ENCODE data around the gene SCRN3. TPM values are rescaled to one million over a fixed set of nuclear protein-coding genes. Genes with fewer than 3 reads are reported as not detected.
"Not testable (repeated sequence)": the region's sequence is repeated elsewhere in the genome, so short reads cannot be mapped to it uniquely, and the experiment has no call there.

Gene SCRN3
- total RNA-seq, 1 donor from 2014 or later = 20.0 TPM

DNA sequence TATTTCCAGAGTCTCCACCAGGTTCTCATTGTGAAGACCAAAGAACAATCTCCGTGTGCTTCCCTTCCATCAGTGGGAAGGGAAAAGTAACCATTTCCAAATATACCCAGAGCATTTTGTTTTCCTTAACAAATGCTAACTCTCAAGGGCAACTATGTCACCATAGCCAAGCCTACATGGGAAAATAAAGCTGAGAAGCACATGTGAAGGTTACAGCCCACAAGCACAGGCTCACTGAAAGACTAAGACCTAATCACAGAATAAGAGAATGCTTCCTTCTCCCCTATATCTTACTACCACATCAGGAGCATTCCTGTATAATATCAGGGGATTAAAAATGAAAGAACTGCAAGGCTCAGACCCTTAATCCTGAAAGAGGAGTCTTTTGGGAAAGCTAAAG, 32.6 kb upstream of the SCRN3 start:
- intact Hi-C loops (cut with DNase I) = no loop called here
- no peak overlapping the region for H3K4me3 ChIP-seq
- DNase-seq (no peak), ATAC-seq (no peak)
- H3K27me3 ChIP-seq = no peaks in the 10 kb centered on the region
- no peaks in the 10 kb centered on the region for H3K9me3 ChIP-seq
- no peak overlapping the region for H3K27ac ChIP-seq
- H3K4me1 ChIP-seq = no peaks in the 10 kb centered on the region
- H3K36me3 ChIP-seq = peaks cover 20% of the 10 kb centered on the region
- TF ChIP-seq, protein P1, sequence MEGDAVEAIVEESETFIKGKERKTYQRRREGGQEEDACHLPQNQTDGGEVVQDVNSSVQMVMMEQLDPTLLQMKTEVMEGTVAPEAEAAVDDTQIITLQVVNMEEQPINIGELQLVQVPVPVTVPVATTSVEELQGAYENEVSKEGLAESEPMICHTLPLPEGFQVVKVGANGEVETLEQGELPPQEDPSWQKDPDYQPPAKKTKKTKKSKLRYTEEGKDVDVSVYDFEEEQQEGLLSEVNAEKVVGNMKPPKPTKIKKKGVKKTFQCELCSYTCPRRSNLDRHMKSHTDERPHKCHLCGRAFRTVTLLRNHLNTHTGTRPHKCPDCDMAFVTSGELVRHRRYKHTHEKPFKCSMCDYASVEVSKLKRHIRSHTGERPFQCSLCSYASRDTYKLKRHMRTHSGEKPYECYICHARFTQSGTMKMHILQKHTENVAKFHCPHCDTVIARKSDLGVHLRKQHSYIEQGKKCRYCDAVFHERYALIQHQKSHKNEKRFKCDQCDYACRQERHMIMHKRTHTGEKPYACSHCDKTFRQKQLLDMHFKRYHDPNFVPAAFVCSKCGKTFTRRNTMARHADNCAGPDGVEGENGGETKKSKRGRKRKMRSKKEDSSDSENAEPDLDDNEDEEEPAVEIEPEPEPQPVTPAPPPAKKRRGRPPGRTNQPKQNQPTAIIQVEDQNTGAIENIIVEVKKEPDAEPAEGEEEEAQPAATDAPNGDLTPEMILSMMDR (IDR thresholded peaks at IDR 0.05) = no peak

DNA sequence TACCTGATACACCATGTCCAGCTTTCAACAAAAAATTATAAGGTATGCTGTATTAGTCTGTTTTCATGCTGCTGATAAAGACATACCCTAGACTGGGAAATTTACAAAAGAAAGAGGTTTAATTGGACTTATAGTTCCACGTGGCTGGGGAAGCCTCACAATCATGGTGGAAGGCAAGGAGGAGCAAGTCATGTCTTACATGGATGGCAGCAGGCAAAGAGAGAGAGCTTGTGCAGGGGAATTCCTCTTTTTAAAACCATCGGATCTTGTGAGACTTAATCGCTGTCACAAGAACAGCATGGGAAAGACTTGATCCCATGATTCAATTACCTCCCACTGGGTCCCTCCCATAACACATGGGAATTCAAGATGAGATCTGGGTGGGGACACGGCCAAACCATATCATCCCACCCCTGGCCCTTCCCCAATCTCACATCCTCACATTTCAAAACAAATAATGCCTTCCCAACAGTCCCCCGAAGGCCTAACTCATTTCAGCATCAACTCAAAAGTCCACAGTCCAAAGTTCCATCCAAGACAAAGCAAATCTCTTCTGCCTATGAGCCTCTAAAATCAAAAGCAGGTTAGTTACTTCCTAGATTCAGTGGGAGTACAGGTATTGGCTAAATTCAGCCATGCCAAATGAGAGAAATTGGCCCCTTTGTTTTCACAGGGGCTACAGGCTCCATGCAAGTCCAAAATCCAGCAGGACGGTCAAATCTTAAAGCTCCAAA, 31.9 kb upstream of the SCRN3 start:
- H3K27ac ChIP-seq; H3K4me3 ChIP-seq; DNase-seq; intact Hi-C loops (cut with DNase I); H3K4me1 ChIP-seq; H3K9me3 ChIP-seq; H3K27me3 ChIP-seq; ATAC-seq: not testable (repeated sequence)
- peaks cover 13% of the 10 kb centered on the region for H3K36me3 ChIP-seq

DNA sequence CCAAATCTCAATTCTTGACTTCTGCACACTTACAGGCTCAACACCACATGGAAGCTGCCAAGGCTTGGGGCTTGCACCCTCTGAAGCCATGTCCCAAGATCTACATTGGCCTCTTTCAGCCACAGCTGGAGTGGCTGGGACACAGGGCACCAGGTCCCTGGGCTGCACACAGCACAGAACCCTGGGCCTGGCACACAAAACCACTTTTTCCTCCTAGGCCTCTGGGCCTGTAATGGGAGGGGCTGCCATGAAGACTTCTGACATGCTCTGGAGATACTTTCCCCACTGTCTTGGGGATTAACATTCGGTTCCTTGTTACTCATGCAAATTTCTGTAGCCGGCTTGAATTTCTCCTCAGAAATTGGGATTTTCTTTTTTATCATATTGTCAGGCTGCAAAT, 30.9 kb upstream of the SCRN3 start:
- no peaks in the 10 kb centered on the region for H3K9me3 ChIP-seq
- H3K27ac ChIP-seq = no peak overlapping the region
- peaks cover 21% of the 10 kb centered on the region for H3K36me3 ChIP-seq
- no peaks in the 10 kb centered on the region for H3K4me1 ChIP-seq
- no peaks in the 10 kb centered on the region for H3K27me3 ChIP-seq
- DNase-seq = no peak
- no peak overlapping the region for H3K4me3 ChIP-seq
- no peak for ATAC-seq
- intact Hi-C loops (cut with DNase I) = no loop called here
- TF ChIP-seq, protein P1 (IDR thresholded peaks at IDR 0.05) = no peak

DNA sequence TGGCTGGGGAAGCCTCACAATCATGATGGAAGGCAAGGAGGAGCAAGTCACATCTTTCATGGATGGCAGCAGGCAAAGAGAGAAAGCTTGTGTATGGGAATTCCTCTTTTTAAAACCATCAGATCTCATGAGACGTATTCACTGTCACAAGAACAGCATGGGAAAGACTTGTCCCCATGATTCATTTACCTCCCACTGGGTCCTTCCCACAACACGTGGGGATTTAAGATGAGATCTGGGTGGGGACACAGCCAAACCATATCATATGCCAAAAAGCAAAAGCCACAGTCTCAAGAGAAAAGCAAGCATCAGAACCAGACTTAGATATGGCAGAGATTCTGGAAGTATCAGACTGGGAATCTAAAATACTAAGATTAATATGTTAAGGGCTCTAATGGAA, 30.0 kb upstream of the SCRN3 start:
- Histone ChIP-seq H3K27me3 (no peaks in the 10 kb centered on the region), H3K9me3 (no peaks in the 10 kb centered on the region), H3K27ac (no peak overlapping the region), H3K4me1 (no peaks in the 10 kb centered on the region), H3K4me3 (no peak overlapping the region), H3K36me3 (peaks cover 31% of the 10 kb centered on the region)
- TF ChIP-seq, protein P1 (IDR thresholded peaks at IDR 0.05) = no peak
- DNase-seq (no peak), ATAC-seq (no peak)
- intact Hi-C loops (cut with DNase I) = no loop called here

DNA sequence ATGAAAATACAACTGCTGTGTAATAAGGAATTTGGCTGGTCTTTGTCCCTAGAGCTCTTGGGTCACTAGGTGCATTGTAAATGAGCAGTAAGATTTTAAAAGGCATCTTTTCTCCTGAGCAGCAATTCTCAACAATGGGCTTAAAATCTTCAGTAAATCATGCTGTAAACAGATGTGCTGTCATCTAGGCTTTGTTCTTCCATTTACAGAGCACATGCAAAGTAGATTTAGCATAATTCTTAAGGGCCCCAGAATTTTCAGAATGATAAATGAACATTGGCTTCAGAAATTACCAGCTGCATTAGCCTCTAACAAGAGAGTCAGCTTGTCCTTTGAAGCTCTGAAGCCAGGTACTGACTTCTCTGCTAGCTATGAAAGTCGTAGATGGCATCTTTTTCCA, 26.8 kb upstream of the SCRN3 start:
- no peak for DNase-seq
- Histone ChIP-seq H3K4me1 (no peaks in the 10 kb centered on the region), H3K27me3 (no peaks in the 10 kb centered on the region), H3K36me3 (peaks cover 41% of the 10 kb centered on the region), H3K9me3 (no peaks in the 10 kb centered on the region), H3K4me3 (no peak overlapping the region), H3K27ac (no peak overlapping the region)
- intact Hi-C loops (cut with DNase I) = no loop called here
- ATAC-seq = no peak
- TF ChIP-seq, protein P1 (IDR thresholded peaks at IDR 0.05) = no peak

DNA sequence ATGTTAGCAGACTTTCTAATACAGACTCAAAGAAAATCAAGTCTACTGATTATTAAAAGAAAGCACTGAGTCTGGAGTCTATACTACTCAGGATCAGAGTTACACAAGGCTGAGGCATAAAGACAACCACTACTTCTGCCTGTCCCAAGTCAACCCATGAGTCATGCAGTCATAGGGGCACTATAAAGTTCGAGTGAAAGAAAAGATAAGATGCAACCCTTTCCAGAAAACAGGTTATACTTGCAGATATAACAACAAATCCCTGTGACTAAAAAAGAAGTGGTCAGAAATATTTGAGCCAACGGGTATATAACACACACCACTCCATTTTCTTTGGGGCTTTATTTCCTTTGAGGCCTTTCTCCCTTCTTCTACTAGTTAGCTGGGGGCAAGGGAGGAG, 18.6 kb upstream of the SCRN3 start:
- Histone ChIP-seq H3K4me1 (no peaks in the 10 kb centered on the region), H3K4me3 (no peak overlapping the region), H3K36me3 (peaks cover 95% of the 10 kb centered on the region), H3K27ac (no peak overlapping the region), H3K27me3 (no peaks in the 10 kb centered on the region), H3K9me3 (no peaks in the 10 kb centered on the region)
- TF ChIP-seq, protein P1 (IDR thresholded peaks at IDR 0.05) = no peak
- no peak for DNase-seq
- intact Hi-C loops (cut with DNase I) = no loop called here
- no peak for ATAC-seq

All from upper lobe of right lung (tissue), 1 donor.